Activated T-helper 9 cell treated with anti-CD3 and anti-CD28 coated beads, Interleukin-2, amount 50 U/mL, for 16 hours (primary cell): ENCODE results near the gene SUSD2.
"Not testable (repeated sequence)": the region's sequence is repeated elsewhere in the genome, so short reads cannot be mapped to it uniquely, and the experiment has no call there.

Source experiments
- DNase-seq: peaks from one replicate; pipeline ENCODE4 v3.0.0-alpha.2; 2020; ENCODE audit warnings: low read depth

Gene SUSD2, protein sequence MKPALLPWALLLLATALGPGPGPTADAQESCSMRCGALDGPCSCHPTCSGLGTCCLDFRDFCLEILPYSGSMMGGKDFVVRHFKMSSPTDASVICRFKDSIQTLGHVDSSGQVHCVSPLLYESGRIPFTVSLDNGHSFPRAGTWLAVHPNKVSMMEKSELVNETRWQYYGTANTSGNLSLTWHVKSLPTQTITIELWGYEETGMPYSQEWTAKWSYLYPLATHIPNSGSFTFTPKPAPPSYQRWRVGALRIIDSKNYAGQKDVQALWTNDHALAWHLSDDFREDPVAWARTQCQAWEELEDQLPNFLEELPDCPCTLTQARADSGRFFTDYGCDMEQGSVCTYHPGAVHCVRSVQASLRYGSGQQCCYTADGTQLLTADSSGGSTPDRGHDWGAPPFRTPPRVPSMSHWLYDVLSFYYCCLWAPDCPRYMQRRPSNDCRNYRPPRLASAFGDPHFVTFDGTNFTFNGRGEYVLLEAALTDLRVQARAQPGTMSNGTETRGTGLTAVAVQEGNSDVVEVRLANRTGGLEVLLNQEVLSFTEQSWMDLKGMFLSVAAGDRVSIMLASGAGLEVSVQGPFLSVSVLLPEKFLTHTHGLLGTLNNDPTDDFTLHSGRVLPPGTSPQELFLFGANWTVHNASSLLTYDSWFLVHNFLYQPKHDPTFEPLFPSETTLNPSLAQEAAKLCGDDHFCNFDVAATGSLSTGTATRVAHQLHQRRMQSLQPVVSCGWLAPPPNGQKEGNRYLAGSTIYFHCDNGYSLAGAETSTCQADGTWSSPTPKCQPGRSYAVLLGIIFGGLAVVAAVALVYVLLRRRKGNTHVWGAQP

DNA sequence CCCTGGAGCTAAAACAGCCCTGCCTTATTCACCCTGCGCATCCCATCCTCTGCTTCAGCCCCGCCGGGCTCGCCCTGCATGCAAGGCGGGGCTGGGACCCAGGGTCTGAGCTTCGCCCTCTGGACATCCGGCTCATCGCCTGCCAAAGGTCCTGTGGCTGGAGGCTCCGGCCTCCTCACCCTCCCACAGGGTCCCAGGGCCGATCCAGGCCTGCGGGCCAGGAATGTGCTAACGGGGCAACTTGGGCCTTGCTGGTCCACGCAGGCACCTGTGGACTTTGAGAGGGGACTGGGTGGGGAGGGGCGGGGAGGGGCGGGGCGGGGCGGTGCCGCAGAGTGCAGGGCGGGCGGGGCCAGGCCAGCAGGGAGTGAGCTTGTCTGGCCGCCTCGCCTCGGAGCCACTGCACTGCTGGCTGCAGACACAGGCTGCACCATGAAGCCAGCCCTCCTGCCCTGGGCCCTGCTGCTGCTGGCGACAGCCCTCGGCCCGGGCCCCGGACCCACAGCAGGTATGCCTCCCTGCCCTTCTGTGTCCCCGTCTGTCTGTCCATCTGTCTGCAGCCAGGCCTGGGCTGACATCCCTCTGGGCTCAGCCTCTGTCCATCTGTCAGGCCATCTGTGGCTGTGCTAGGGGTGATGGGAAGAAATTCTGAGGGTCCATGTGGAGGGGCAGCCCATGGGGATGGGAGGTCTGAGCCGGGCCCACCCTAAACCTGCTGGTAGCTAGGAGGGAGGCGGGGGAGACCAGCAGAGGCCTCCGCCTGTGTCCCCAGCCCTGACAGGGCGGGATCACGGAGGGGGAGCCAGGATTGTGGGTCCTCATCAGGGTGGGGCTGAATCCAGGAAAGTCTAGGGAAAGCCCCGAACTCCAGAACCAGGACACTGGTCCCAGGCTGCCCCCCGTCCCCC is at the start of gene SUSD2:
Gene SUSD2, plus strand, starts transcription at position 400 of the 908 bp plus-strand sequence. Its CDS starts 33 bp downstream, at position 433.
- DNase-seq = no peak

DNA sequence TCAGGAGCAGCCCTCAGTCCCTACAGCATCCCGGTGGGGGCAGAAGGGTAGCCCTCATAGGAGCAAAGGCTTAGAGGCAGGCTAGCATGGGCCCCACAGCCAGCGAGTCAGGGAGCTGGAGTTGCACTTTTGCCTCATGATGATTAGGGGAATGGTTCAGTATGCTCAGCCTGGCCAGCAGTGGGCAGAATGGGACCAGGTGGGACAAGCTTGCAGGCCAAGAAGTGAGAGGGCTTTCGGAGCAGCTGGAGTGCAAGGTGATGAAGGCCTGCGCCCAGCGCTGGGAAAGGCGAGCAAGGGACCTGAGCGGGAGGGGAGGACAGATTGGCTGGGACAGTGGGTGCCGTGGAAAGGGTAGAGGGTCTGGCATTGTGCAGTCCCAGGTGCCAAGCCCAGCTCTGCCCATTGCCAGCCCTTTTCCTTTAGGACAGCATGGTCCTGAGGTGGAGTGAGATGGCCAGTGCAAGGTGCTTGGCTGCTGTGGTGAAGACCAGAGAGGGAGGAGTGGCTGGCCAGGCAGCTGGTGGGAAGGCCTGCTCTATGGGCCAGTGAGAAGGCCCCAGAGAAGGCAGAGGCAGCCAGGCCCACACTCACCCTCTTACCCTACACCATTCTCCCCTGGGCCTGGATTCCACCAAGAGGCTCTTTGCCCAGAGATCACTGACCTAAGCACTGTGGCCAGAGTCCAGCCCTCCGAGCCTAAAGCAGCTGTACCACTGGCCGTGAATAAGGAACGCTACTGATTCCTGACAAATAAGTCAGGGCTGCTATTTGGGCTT is 47.9 kb upstream of the SUSD2 start:
- no peak for DNase-seq

DNA sequence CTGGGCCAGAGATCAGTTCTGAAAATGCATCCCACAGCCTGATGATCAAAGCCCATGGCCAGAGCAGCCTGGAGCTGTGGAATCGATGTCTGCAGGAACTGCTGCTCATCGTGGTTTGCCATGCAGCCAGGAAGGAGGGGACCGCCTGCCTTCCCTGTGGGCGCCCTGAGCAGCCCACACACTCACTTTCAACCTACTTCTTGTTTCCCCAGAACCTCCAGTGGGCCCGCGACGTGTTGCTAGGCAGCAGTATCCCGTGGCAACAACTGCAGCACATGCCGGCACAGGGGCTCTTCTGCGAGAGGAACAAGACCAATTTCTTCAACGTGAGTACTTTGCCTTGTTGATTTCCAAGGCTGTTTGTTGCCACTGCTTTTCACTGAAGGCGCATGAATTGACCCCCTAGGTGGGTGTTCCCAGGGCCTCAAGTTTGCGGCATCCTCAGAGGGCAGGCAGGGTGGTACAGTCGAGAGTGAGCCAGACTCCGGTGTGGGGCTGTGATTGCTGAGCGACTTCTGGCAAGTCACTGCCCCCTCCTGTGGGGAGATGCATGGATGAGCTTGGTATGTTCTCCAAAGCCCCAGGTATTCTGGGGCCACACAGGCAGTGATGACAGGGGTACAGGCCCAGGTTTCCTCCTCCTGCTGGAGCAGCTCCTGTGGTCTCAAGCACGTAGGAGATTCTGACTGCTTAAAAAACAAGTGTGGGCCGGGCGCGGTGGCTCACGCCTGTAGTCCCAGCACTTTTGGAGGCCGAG is 47.0 kb upstream of the SUSD2 start:
- peak; percentile 17 for DNase-seq

DNA sequence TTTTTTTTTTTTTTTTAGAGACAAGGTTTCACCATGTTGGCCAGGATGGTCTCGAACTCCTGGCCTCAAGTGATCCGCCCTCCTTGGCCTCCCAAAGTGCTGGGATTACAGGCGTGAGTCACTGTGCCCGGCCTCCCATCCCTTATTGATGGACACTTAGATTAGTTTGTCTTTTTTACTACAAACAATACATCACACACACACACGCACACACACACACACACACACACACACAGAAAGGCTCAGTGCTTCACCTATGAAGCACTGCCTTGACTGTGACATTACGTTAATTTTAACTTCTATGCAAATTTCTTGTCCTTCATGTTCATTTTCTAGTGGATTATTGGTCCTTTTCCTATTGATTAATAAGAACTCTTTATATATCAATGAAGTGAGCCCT is 44.8 kb upstream of the SUSD2 start:
- not testable (repeated sequence) for DNase-seq

DNA sequence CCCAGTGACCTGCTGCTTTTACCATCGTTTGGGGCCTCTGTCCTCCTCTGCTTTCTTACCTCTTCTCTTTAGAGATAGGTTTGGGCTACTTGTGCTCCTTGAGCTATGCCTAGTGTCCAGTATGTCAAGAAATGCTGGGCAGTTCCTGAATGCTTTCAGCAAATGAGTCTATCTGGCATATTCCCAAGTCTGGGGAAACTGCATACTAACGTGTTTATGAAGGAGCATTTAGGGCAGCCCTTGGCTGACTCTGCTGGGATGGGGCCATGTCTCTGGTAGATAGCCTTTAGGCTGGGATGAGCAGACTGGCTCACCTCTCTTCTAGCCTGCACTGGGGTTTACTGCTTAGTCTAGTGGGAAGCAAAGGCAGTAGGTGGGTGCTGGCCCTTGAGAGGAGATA is 43.7 kb upstream of the SUSD2 start:
- DNase-seq = no peak

DNA sequence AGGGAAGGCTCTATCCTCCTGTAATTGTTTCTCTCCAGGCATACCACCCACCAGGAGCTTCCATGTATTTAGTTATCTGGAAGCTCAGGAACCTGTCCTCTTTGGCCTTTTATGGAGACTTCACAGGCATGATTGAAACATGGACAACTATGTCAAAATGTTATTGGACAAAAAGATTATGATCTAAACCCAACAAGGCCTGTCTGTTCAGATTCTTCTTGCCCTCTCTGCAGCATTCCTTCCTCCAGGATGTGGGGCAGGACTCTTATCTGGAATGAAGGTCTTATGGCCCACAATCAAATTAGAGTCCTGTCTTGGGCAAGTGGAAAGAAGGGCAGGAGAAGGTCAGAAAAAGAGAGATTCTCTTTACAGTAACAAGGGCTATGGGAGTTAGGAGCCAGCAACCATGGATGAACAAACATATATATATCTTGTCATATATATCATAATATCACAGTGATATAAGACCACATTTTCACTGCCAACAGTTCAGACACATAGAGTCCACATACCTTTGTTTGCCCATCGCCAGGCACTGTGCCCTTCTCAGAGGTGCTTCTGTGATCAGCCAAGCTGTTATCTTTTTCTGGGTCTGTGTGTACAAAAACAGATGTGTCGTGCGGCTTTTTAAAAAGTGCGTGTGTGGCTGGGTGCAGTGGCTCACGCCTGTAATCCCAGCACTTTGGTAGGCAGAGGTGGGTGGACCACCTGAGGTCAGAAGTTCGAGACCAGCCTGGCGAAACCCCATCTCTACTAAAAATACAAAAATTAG is 42.5 kb upstream of the SUSD2 start:
- DNase-seq = no peak

DNA sequence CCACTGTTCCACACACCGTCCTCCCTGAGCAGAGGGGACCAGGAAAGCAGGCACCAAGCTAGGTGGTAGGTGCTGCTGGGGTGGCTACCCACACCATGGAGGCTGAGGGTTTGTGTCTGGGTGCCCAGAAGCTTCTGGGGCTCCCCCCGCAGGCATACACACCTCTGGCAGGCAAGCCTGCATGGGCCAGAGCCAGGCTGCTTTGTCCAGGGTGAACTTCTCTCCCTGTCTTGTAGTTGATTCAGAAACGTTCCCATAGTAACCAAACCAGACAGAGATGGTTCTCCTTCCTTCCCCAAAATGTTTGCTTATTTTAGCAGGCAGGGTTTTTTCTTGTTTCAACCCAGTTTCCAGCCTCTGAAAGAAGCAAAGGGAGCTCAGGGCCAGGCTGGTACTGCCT is 40.9 kb upstream of the SUSD2 start:
- no peak for DNase-seq

DNA sequence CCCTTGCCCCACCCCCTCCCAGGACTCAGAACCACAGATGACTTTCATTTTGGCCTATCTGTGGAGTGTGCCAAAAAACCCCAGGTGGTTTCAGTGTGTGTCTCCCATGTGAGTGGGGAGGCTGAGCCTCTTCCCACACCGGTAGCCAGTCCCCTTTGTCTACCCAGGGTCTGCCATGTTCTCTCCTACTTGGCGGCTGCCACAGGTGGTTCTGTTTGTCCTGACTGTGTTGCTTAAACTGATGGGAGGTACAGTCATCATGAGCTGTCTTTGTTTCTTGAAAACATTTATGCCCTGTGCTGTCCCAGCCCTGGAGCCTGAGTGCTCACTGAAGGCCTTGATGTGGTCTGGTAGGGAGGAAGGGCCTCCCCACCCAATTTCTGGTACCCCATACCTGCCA is 39.7 kb upstream of the SUSD2 start:
- no peak for DNase-seq

DNA sequence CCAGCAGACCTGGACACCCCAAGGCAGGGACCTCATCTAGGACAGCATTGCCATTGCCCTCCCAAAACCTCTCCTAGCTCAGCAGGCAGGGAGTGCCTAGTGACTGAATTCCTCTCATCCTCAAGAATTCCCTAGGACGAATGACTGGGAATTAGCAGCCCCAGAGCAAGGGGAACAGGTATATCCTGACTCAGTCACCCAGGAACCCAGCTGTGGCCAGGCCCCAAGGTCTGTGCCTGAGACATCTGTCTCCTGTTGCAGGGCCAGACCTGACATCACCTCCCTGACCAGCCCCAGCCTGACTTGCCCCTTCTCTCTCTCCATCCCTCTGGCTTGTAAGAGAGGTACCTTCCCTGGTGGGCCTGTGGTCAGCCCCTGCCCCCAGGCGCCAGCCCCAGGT is 39.0 kb upstream of the SUSD2 start:
- no peak for DNase-seq

DNA sequence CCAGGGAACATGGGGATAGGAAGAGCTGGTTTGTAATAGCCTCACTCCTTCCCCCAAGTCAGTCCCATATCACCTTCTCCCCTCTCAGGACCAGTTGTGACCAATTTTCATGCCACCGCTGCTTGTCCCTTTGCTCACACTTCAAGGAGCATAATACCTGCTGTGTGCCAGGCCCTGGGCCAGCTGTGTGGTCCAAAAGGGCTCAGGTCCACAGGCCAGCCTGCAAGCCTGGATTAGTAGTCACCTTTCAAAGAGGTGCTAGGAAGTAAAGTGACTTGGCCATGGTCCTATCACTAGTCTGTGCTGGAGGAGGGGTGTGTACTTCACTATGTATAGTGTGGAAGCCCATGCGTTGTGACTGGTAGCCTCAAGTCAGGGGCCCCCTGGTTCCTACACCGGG is 38.5 kb upstream of the SUSD2 start:
- DNase-seq = no peak

DNA sequence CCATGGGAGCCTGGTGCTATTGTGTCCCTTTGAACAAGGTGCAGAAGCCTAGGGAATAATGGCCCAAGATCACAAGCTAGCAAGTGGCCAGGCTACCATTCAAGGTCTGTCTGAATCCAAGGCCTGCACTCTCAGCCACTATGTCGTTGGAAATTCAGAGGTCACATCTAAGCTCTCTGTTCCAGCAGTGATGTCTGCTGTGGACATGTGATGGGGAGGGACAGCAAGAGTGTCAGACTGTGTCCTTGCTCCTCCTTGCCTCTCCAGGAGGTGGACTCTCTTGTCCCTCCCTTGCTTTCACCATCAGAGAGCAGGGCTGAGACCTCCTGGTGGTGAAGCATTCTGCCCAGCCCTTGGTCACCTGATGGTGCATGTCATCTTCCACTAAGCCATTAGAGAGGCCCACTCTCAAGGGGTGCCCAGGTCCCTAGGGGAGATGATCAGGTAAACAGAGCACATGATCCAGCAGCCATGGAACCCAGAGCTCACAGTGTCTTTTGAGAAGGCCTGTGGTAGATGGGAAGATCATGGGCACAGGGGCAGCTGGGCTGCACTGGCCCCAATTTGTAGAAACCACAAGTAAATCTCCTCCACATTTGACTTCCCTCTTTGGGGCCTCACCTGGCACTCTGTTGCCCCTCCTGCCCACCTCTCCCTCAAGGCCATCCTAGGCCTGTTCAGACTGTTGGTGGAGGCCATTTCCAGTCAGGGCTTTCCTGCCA is 37.1 kb upstream of the SUSD2 start:
- DNase-seq = no peak

DNA sequence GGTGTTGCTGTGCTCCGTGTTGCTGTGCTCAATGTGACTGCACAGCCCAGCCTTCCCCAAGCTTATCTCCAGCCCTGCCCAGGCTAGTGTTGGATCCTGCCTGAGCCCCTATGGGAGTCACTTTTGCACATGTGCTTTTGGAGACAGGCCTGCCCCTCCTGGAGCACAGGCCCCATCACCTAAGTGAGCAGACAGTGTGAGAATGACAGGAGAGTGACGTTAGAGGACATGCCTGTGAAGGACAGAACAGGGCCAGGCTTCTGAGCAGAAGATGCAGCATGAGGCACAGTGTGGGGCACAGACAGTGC is 36.6 kb upstream of the SUSD2 start:
- DNase-seq = no peak

DNA sequence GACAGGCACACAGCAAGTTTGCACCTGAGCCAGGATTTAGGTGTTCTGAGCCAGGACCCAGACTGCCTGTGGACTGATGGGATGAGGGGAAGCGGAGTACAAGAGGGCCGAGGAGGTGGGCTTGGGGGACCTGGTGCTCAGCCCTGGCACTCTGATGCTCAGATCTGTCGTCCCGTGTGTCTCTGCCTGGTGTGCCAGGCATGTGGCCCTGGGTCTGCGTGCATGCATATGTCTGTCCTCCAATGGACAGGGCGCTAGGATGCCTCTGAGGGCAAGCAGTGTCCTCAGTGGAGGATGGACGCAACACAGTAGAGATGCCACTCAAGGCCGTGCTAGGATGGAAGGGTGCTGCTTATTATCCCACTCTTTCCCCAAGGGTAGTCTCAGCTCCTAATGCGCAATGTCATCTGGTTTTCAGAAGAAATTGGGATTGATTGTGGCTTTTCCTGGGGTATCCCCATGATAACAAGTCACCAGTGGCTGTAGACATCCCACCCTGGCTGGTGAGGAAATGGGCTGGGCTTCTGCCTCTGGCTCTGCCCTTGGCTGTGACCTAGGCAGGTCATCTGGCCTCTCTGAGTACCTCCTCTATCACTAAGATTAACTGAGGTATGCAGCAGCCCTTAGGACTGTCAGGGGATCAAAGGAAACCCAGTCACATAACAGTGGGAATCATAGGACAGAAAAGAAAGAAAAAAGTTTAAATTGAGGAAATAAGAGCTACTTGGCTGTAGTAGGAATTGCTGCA is 35.7 kb upstream of the SUSD2 start:
- DNase-seq = no peak

DNA sequence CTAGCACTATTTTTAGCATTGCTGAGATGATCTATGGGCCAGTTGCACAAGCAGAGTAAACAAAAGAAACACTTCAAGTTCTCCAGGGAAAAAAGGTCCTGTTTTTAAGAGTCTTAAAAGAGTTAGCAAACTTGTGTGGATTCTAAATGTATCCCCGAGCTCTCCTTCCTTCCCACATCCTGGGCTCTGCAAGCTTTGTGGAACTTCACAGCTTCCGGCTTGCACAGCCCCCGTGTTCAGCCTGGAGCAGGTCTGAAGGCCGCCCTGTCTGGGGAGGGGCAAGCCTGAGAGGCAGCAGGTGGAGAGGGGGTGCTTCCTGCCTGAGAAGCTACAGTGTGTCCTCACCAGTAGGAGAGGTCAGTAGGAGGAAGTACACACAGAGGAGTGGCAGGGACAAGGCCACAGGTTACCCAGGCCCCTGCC is 35.1 kb upstream of the SUSD2 start:
- DNase-seq = no peak

DNA sequence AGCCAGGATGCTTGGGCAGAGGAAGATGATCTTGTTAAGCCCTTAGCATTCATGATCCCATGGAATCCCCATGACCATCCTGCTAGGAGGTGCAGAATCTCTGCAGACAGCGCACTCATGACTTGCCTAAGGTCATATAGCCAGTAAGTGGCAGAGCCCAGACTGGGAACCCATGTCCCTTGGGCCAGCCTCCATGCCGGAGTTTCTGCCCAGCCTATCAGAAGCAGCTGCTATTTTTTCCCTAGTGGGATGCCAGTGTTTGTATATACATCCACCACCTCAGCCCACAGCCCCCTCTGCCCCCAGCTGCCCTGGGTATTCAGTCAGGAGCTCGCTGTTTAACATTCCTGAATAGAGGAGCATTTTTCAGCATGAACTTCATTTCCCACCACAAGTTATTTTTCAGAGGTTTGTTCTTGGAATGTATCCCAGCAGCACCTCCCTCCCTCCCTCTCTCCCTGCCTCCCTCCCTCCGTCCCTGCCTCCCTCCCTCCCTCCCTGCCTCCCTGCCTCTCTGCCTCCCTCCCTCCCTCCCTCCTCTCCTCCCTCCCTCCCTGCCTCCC is 34.4 kb upstream of the SUSD2 start:
- DNase-seq = no peak

DNA sequence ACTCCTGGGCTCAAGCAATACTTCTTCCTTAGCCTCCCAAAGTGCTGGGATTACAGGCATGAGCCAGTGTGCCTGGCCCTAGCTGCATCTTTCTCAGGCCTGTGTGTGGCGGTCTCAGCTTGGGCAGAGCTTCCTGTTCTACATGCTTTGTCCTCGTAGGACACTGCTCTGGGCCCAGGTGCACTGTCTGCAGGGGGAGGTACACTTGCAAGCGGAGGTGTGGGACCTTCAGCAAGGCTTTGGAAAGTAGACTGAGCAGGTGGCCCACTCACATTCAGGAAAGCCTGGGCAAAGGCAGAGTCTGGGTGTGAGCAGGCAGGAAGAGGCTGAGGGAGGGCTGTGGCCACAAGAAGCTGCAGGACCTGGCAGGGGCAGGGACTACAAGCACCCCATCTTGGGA is 33.6 kb upstream of the SUSD2 start:
- no peak for DNase-seq

DNA sequence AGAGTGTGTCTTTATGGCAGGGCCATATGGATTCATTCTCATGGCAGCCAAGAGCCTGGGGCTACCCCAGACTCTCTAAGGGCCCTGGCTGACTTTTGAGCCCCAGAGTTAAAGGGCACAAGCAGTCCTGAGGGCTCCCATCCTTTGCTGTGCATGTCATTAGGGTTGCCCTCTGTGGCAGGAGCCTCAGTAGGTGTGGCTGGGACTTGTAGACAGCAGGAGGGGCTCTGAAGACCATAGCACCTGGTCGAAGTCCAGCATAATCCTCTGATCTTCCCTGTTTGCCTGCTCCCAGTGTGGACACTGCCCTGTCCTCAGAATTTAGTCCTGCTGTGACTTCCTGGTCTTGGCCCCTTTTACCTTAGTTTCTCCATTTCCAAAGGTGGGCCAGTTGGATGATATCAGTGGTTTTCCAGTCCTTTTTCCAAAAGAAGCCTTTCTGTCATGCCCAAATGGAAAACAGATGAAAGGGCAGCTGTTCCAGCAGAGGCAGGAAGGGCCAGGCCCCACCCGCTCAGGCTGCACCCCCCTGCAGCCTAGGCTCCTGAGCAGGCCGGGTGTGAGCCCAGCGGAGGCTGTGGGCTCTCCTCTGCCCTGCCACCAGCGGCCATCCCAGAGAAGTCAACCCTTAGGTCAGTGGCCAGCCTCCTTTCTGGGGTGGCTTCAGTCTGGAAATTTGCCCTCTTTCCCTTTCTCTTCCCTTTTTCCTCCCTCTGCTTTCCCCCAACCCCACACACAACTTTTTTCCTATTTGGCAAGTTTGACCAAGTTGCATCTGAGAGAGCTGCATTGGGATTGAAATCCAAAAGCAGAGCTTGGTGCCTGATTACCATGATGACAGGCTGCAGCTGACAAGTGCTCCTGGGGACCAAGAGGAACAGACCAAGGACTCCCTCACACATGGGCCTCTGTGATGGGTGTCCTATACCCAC is 32.8 kb upstream of the SUSD2 start:
- DNase-seq = no peak
